D721Med (cell line): ENCODE measurements around the gene CADPS2.

Experiments
- DNase-seq: peaks from one replicate; pipeline ENCODE4 v3.0.0; 2011; ENCODE audit warnings: low spot score; ENCODE audit not compliant: insufficient read length
- FAIRE-seq: peaks from 2 replicates; lab custom pipeline; 2011; peaks lifted over from hg19 to GRCh38; lab: Jason Lieb, UNC
- CTCF ChIP-seq: IDR thresholded peaks from 2 replicates; pipeline ENCODE4 v1.5.1; 2012; ENCODE audit warnings: mild to moderate bottlenecking, control low read depth; ENCODE audit not compliant: insufficient read depth; ENCODE audit errors: missing control alignments

CADPS2 gene

GRCh38 chr7:122438006-122438405, 448.3 kb downstream of the CADPS2 start:
- no peak for FAIRE-seq
- DNase-seq, result no peak
- no peak for TF ChIP-seq CTCF

GRCh38 chr7:122433765-122434164, 452.5 kb downstream of the CADPS2 start:
- TF ChIP-seq CTCF, result no peak
- DNase-seq (no peak), FAIRE-seq (no peak)

GRCh38 chr7:122430710-122431109, 455.6 kb downstream of the CADPS2 start:
- TF ChIP-seq CTCF, result no peak
- no peak for DNase-seq
- FAIRE-seq, result no peak

GRCh38 chr7:122429926-122430325, 456.3 kb downstream of the CADPS2 start:
- TF ChIP-seq CTCF, result no peak
- DNase-seq (no peak), FAIRE-seq (no peak)

- DNase-seq (no peak), FAIRE-seq (no peak)
- TF ChIP-seq CTCF, result no peak
Observed at GRCh38 chr7:122425731-122426130, 460.5 kb downstream of the CADPS2 start.

GRCh38 chr7:122423591-122423990, 462.7 kb downstream of the CADPS2 start:
- TF ChIP-seq CTCF, result no peak
- DNase-seq (no peak), FAIRE-seq (no peak)

- FAIRE-seq (no peak), DNase-seq (no peak)
- no peak for TF ChIP-seq CTCF
Observed at GRCh38 chr7:122416336-122416735, 469.9 kb downstream of the CADPS2 start.
